Skeletal muscle satellite cell (primary cell): ENCODE results near the gene UBQLN4.

Experiments used
- H3K27me3 ChIP-seq: 2 replicates; pipeline ENCODE4 v1.7.0; 2013; ENCODE audit warnings: low read length; ENCODE audit not compliant: control insufficient read depth, insufficient read depth
- H3K36me3 ChIP-seq: 2 replicates; pipeline ENCODE4 v1.7.0; 2013; ENCODE audit warnings: mild to moderate bottlenecking, control low read depth, low read length; ENCODE audit not compliant: insufficient read depth
- H3K4me1 ChIP-seq: 2 replicates; pipeline ENCODE4 v1.7.0; 2013; ENCODE audit warnings: low read length; ENCODE audit not compliant: control insufficient read depth, insufficient read depth
- H3K4me2 ChIP-seq: 2 replicates; pipeline ENCODE4 v1.7.0; 2013; ENCODE audit warnings: mild to moderate bottlenecking, low read length
- H3K4me3 ChIP-seq: 2 replicates; pipeline ENCODE4 v1.7.0; 2013; ENCODE audit warnings: low read length
- H3K9ac ChIP-seq: 2 replicates; pipeline ENCODE4 v1.7.0; 2013; ENCODE audit warnings: mild to moderate bottlenecking, low read depth, low read length, moderate library complexity
- H3K9me3 ChIP-seq: replicated peaks from 2 replicates; pipeline ENCODE4 v1.7.0; 2013; ENCODE audit warnings: mild to moderate bottlenecking, control low read depth, low read length

The UBQLN4 gene

DNA sequence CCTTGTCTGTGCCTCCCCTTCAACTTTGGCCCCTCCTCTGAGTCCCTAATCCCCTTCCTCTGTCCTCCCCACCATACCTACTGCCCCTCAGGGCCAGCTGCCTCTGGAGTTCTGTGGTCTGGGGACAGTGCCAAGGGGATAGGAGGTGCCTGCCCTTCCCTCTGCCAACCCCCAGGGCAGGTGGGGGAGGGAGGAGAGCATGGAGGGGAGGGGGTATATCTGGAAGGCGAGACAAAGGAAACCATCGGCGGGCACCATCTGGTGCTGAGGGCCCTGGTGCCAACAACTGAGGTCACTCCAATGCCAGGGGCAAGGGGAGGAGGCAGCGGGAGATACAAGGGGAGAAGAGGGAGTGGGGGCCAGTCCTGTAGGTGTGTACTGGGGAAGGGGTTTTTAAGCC, 16.9 kb upstream of the UBQLN4 start:
- H3K9ac ChIP-seq: no peak overlapping the region
- H3K27me3 ChIP-seq: no peaks in the 10 kb centered on the region
- H3K4me3 ChIP-seq: no peak overlapping the region
- no peak overlapping the region for H3K4me2 ChIP-seq
- H3K4me1 ChIP-seq: no peaks in the 10 kb centered on the region
- no peaks in the 10 kb centered on the region for H3K36me3 ChIP-seq
- no peaks in the 10 kb centered on the region for H3K9me3 ChIP-seq

DNA sequence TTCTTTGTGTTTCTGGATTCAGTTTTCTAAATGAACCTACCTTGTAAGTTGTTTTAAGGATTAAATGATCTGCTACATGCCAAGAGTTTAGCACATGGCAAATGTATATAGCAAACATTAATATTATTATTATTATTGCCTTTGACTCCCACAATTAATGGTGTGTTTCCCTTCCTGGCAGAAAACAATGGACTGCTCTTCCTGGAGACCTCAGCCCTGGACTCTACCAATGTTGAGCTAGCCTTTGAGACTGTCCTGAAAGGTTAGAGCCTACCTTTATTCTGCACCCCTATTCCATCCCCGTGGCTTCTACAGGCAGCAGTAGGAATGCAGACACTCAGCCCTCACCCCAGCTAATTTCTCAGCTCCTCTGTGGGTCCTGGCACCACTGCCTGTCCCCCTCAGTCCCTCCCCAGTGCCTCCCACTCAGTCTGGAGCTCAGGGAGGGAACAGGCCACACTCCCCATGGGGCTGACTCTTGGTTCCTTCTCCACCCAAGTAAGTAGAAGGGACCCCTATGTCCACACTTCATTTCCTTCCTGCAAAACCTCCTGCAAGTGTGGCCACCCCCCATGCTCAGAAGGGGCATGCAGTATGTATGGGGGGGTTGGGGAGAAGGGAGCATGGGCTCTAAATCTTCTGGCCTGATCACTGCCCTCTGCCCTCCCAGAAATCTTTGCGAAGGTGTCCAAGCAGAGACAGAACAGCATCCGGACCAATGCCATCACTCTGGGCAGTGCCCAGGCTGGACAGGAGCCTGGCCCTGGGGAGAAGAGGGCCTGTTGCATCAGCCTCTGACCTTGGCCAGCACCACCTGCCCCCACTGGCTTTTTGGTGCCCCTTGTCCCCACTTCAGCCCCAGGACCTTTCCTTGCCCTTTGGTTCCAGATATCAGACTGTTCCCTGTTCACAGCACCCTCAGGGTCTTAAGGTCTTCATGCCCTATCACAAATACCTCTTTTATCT, 16.2 kb upstream of the UBQLN4 start:
- H3K9me3 ChIP-seq: no peaks in the 10 kb centered on the region
- no peak overlapping the region for H3K4me3 ChIP-seq
- H3K4me2 ChIP-seq: no peak overlapping the region
- no peaks in the 10 kb centered on the region for H3K4me1 ChIP-seq
- H3K36me3 ChIP-seq: no peaks in the 10 kb centered on the region
- H3K9ac ChIP-seq: no peak overlapping the region
- no peaks in the 10 kb centered on the region for H3K27me3 ChIP-seq

DNA sequence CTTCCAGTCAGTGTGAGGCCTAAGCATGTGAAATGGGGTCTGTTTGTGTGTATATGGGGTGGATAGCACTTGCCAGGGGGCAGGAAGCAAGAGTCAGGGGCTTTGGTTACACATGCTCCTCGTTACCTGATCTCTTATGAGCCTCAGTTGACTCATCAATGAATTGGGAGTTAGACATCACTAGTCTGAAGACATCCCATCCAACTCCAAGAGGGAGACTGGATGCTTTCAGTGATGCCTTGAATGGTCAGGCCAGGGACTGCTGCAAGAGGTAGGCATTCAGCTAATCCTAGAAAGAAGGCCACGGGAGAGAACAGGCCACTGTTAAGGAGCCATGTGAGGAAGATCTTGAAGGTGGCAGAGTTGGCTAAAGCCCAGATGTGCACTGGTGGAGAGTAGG, 13.7 kb upstream of the UBQLN4 start:
- Histone ChIP-seq H3K4me1 (no peaks in the 10 kb centered on the region), H3K9ac (no peak overlapping the region), H3K4me2 (no peak overlapping the region), H3K4me3 (no peak overlapping the region), H3K9me3 (no peaks in the 10 kb centered on the region), H3K36me3 (no peaks in the 10 kb centered on the region), H3K27me3 (no peaks in the 10 kb centered on the region)

DNA sequence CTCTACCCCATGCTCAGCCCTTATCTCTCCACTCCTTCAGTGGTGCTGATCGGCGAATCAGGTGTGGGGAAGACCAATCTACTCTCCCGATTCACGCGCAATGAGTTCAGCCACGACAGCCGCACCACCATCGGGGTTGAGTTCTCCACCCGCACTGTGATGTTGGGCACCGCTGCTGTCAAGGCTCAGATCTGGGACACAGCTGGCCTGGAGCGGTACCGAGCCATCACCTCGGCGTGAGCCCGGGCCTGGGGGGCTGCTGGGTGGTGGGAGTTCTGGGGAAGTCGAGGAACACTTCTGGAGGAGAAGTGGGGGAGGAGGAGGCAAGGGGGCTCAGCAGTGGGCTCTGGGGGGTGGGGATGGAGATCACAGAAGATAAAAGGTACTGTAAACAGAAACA, 12.3 kb upstream of the UBQLN4 start:
- Histone ChIP-seq H3K4me2 (no peak overlapping the region), H3K9ac (no peak overlapping the region), H3K27me3 (no peaks in the 10 kb centered on the region), H3K4me1 (no peaks in the 10 kb centered on the region), H3K36me3 (no peaks in the 10 kb centered on the region), H3K9me3 (no peaks in the 10 kb centered on the region), H3K4me3 (no peak overlapping the region)

DNA sequence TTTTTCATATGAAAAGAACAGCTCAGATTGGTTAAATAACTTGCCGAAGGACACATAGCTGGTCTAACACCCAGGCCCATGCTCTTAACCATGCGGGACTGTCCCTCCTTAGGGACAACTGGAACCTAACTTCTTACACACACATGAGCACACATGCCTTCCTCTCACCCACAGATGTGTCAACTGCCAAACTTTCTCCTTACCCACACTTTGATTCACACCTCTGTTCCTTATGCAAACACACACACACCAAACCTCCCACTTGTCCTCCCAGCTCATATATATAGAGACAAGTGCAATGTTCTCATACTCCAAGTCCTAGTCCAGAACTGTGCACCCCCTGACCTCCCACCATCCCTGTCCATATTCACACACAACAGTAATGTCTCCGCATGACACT, 11.6 kb upstream of the UBQLN4 start:
- Histone ChIP-seq H3K36me3 (no peaks in the 10 kb centered on the region), H3K4me3 (no peak overlapping the region), H3K4me2 (no peak overlapping the region), H3K4me1 (no peaks in the 10 kb centered on the region), H3K27me3 (no peaks in the 10 kb centered on the region), H3K9me3 (no peaks in the 10 kb centered on the region), H3K9ac (no peak overlapping the region)

DNA sequence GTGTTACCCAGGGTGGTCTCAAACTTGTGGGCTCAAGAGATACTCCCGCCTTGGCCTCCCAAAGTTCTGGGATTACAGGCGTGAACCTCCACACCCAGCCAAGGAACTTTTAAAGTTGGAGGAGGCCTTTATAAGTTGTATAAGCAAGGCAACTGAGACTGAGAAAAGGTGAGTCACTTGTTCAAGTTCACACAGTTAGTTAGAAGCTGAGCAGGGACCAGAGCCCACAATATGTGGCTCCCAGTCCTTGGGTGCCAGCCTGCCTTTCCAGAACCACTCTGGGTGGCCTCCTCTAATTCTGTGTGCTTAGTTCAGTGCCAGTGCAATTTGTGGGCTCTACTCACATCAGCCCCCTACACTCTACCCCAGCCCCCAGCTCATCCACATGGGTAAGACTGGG, 11.0 kb upstream of the UBQLN4 start:
- H3K27me3 ChIP-seq: no peaks in the 10 kb centered on the region
- H3K4me2 ChIP-seq: no peak overlapping the region
- H3K36me3 ChIP-seq: no peaks in the 10 kb centered on the region
- H3K4me1 ChIP-seq: no peaks in the 10 kb centered on the region
- H3K4me3 ChIP-seq: no peak overlapping the region
- H3K9me3 ChIP-seq: no peaks in the 10 kb centered on the region
- no peak overlapping the region for H3K9ac ChIP-seq

DNA sequence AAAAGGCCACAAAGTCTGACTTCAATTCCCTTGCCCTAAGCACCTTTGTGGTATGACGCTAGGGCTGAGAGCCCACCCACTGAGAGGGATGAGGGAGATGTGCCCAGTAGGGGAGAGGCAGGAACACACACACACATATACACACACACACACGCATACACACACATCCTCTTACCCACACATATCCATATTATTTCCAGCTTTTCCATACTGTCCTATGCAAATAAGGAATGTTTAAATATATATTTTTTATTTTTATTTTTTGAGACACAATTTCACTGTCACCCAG, 10.3 kb upstream of the UBQLN4 start:
- no peaks in the 10 kb centered on the region for H3K4me1 ChIP-seq
- H3K36me3 ChIP-seq: no peaks in the 10 kb centered on the region
- no peaks in the 10 kb centered on the region for H3K9me3 ChIP-seq
- no peak overlapping the region for H3K4me3 ChIP-seq
- H3K9ac ChIP-seq: no peak overlapping the region
- H3K4me2 ChIP-seq: no peak overlapping the region
- no peaks in the 10 kb centered on the region for H3K27me3 ChIP-seq

DNA sequence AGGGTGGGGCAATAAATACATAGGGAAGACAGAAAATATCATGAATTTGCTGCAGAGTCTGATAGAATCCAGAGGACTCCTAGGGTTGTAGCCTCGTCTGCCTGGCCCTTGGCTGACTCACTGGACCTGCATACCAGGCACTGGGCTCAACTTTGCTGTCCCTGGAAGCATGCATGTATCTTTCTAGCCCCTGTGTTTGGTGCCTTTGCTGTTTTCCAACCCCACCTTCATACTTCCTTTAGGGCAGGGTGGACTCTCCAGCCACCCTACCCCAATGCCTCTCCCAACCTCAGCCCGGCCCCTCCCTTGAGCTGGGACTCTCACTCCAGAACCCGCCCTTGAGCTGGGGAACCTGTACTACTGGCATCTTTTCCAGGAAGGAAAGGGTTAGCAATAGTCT, 8.6 kb upstream of the UBQLN4 start:
- Histone ChIP-seq H3K9me3 (no peaks in the 10 kb centered on the region), H3K36me3 (peaks cover 8% of the 10 kb centered on the region), H3K4me1 (no peaks in the 10 kb centered on the region), H3K4me3 (no peak overlapping the region), H3K27me3 (no peaks in the 10 kb centered on the region), H3K9ac (no peak overlapping the region), H3K4me2 (no peak overlapping the region)

DNA sequence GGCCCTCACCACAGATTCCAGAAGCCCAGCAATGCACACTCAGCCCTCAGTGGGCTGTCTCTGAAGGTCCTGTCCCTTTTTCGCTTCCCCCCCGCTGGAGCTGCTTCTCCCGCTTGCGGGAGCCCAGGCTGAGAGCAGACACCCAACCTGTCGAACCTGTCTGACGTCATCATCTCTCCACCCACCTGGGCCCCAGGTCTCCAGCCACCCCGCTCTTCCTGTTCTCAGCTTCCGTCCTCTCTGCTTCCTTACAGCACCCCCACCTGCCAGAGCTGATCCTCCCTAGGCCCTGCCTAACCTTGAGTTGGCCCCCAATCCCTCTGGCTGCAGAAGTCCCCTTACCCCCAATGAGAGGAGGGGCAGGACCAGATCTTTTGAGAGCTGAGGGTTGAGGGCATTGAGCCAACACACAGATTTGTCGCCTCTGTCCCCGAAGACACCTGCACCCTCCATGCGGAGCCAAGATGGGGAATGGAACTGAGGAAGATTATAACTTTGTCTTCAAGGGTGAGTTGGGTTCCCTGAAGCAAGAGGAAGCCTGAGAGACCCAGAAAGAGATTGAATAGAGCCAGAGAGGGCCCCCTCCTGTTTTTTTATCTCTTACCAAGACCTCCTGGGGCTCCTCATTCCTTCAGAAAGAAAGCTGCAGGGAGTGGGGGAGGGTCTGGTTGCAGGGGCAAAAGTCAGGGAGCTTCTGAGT, 7.5 kb upstream of the UBQLN4 start, which contains the start of gene RAB25:
RAB25 (plus strand) TSS at position 224 of the 700 bp plus-strand sequence; CDS start at position 465, 241 bp downstream.
- no peak within 1 kb of the TSS for H3K4me3 ChIP-seq
- H3K27me3 ChIP-seq: no peaks in the 10 kb centered on the region
- H3K4me2 ChIP-seq: no peak within 1 kb of the TSS
- peaks cover 8% of the 10 kb centered on the region for H3K36me3 ChIP-seq
- no peak within 1 kb of the TSS for H3K9ac ChIP-seq
- H3K4me1 ChIP-seq: no peaks in the 10 kb centered on the region
- no peaks in the 10 kb centered on the region for H3K9me3 ChIP-seq

DNA sequence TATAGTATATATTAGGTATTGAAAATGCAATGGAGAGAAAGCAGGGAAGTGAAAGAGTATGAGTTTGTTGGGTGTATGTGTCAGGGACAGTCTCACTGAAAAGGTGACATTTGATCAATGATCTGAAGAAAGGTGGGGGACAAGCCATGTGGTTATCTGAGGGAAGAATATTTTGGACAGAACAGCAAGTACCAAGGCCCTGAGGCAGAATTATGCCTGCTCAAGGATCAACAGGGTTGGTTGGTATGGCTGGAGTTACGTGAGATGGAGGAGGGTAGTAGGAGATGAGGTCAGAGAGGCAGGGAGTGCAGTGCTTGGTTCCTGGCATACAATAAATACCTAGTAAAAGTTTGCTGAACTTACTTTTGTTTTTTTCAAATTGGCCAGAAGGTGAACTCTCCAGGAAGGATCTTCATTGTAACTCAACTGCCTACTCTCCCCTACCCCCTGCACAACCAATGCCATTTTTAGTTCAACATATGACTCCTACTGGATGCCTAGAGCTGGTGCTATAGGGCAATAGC, 2.8 kb upstream of the UBQLN4 start:
- Histone ChIP-seq H3K4me1 (peaks cover 11% of the 10 kb centered on the region), H3K9me3 (no peaks in the 10 kb centered on the region), H3K9ac (no peak overlapping the region), H3K27me3 (no peaks in the 10 kb centered on the region), H3K4me2 (no peak overlapping the region), H3K36me3 (peaks cover 8% of the 10 kb centered on the region), H3K4me3 (no peak overlapping the region)

DNA sequence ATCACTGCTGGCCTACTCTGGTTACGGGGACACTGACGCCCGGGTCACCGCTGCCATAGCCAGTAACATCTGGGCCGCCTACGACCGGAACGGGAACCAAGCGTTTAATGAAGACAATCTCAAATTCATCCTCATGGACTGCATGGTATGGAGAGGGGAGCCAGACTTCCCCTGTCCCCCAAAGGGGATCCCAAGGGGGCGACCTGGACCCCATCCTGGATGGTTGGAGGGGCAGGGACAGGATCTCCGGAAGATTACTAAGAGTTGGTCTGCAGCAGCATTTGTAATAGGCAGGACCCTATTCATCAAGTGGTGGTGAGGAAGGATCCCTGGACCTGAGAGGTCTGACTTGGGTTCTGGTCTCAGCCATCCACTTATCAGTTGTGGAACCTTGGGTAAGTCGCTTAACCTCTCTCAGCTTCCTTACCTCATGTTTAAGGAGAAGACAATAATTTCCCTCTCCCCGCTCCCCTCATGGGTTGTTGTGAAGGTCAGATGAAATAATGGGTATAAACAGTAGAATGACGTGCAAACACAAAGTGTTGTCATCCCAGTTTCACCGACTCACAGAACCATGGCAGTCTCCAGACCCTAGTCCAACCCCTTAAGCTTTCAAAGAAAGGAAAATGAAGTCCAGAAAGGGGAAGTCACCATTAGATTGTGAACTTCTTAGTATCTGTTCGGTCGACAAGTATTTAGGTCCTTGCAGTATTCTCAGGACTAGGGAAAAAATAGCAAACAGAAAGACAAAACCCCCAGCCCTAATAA, 1.9 kb upstream of the UBQLN4 start:
- Histone ChIP-seq H3K9ac (peak overlapping the region; percentile 86), H3K4me3 (peak overlapping the region; percentile 95), H3K4me2 (peak overlapping the region; percentile 93), H3K36me3 (peaks cover 8% of the 10 kb centered on the region), H3K4me1 (peaks cover 15% of the 10 kb centered on the region), H3K9me3 (no peaks in the 10 kb centered on the region), H3K27me3 (no peaks in the 10 kb centered on the region)
